HG02678 (cell line): Measurements from ENCODE around the gene CCDC38.

ENCODE experiments used
- ATAC-seq: cut with Tn5 transposase; IDR thresholded peaks from one replicate; pipeline ENCODE4 v1.9.1; 2021; ENCODE audit warnings: mild to moderate bottlenecking, moderate library complexity; ENCODE audit not compliant: unreplicated experiment

CCDC38 gene

DNA sequence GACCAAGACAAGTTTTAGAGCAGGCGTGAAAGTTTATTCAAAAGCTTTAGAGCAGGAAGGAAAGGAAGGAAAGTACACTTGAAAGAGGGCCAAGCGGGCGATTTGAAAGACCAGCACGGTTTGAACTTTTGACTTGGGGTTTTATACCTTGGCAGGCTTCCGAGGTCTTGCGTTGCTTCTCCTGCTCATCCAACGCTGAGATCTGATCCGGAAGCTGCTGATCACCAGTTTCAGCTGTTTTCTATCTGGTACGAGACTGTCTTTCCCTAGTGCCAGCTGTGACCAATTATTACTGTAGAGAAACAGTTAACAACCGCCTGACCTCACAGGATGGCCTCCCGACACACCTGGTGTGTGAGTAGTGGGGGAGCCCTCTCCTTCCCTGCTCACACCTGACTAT, 104.3 kb downstream of the CCDC38 start:
- ATAC-seq: no peak

GRCh38 chr12:95837240-95838038, 105.0 kb downstream of the CCDC38 start:
- no peak for ATAC-seq

DNA sequence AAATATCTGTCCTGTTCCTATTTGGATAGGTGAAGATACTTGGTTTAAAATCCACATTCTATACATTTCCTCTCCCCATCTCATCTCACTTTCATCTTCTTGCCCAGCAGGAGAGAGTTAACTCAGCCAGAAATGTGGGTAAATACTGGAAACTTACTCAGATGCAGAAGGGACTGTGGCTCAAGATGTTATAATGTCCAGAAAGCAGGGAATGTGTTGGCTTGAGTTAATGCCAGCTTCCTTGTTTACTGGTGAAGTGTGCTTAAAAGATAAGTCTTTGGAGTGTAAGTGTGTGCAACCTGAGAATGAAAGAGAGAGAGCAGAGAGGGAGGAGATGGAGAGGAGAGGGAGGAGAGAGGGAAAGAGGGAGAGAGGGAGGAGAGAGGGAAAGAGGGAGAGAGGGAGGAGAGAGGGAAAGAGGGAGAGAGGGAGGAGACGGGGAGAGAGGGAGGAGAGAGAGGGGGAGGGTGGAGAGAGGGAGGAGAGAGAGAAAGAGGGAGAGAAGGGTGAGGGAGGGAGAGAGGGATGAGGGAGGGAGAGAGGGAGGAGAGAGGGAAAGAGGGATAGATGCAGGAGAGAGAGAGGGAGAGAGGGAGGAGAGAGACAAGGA, 105.7 kb downstream of the CCDC38 start:
- ATAC-seq: no peak

DNA sequence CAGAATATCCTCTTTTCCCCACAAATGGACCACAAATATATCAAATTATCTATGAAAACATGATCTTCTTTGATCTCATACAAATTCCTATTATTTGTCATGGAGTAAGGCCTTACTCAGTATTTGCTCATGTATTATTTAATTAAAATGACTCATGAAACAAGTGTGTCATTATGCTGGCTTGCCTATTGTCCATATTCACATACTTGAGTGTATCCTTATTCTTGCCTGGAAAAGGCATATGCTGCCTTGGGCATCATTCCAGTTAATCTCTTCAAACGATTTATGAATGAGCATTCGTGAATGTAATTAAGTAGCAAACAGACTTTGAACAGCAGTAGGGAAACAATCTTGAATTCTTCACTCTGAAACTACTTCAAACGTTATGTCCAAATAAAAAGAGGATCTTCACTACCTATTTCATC, 106.2 kb downstream of the CCDC38 start:
- ATAC-seq: no peak

GRCh38 chr12:95834572-95834971, 107.8 kb downstream of the CCDC38 start:
- ATAC-seq: no peak

DNA sequence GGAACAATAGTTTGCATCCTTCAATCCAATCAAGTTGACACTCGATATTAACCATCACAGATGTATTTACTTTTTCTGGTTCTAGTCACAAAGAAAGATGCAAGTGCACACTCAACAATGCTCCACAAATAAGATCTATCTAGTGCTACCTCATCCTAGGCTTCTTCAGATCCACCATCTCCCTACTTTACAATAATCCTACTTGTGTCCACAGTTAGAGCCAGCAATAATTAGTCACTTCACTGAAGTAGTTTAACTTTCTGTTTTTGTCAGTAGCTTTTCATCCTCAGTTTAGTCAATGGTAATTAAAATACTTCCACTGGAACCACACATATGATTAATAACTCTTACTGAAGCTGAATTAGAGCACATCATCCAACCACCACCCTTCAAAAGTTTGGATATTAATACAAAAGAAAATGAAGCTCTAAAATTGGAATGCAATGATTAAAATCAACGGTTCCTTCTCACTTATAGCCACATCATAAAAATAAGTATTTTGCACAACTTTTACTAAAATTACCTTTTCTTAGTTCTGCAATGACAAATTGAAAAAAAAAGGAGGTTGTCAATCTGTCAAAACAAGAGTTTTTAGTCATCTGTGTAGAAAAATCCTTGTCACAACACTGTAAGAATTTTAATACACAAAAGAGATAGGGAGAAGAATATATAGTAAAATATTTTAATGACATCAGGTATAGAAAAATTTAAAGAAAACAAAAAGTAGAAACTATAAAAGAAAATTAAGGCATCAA, 111.9 kb downstream of the CCDC38 start:
- no peak for ATAC-seq

DNA sequence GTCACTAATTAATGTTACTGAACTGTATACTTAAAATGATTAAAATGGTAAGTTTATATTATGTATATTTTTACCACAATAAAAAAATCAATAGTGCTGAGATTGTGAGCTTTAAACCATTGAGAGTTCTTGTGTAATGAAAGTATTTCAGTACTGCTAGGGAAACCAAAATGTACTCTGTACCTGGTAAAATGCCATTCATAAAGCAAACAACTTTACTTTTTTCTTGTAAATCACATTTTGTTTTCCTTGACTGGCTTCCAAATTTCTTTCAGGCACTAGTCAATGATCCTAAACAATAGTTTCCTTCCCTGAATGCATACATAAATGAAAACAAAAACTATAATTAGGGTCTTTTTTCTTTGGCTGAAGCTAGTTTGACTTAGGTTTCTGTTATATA, 113.0 kb downstream of the CCDC38 start:
- ATAC-seq: no peak

DNA sequence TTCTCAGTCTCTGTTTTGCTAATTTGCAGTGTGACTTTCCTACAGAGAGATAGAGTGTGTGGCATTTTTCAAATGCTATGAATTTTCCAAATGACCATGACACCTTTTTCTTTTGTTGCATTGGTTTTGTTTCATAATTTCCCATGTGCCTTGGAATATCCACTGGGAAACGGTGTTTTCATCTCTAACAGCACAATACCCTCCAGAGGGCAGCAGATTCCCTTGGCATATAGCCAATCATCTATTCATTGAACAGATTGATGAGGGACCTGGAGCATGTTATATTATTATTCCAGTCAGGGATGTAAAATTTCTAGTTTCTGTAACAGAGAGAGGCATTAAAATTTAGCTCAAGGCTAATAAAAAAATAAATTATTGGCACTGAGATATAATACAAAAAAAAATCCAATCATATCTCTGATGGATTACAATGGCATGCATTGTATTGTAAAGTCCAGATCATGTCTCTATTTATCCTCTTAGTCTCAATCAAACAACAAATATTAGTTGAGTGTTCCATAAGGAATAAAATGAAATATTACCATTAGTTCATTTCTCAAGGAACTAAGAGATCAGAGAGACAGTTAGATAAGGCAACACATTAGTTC, 122.2 kb downstream of the CCDC38 start:
- ATAC-seq: no peak
